ENCODE data around the gene GPC2.

GPC2 gene

DNA sequence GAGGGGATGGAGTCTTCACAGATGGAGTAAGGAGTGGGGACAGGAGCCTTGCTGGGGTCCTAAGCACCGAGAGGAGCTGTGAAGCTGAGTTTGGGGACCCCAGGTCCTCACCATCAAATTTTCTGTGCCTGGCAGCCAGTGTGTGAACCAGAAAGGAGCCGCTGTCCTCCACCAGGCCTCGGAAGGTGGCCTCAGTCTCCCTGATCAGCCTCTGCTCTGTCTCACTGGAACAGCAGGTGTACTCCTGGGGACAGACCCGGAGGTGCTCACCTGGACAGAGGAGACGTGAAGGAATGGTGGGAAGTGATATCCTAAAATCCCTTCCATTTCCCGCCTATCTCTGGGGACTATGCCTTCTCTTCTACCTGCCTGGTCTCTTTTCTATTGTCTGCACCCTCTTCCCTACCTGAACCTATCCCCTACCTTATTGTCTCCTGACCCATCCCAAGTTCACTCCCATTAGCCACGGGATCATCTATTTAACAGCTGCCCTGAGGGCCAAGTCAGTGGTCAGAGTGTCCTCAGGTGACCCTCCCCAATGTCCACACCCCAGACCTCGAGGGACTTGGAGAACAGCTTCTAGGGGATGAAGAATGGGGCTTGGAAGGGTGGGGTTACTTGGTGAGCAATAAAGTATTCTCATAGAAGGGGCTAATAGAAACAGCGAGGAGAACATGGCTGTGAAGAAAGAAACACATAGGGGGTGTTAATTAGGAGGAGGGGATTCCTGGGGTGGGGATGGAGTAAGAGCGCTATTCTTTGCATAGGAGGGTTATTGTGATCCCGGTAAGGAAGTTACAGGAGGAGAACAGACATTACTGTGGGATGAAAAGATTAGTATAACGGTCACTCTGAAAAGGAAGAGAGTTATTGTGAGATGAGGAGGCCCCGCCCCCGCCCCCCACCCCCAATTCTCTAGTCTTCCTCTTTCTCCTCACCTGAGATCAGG is 811 bp downstream of the GPC2 start:
- no peaks in the 10 kb centered on the region for H3K27me3 ChIP-seq (ENCODE audit: control insufficient read depth, low read length)
- peaks cover 4% of the 10 kb centered on the region; the same call in 1 of the 2 replicates for H4K20me1 ChIP-seq (ENCODE audit: control insufficient read depth, insufficient read depth, low read depth, low read length)
- TF ChIP-seq CTCF (IDR thresholded peaks at IDR 0.05; ENCODE audit: low read depth, low read length, poor library complexity, severe bottlenecking) (no peak), EZH2phosphoT487 (IDR thresholded peaks at IDR 0.05; ENCODE audit: borderline replicate concordance, low read length) (no peak)
- H3K9me2 ChIP-seq (replicated peaks; ENCODE audit: control insufficient read depth, low read length): no peaks in the 10 kb centered on the region
- H3K79me2 ChIP-seq (ENCODE audit: control insufficient read depth, low read length): peaks cover 23% of the 10 kb centered on the region
- H3K27ac ChIP-seq (ENCODE audit: low read depth, low read length): peak overlapping the region; percentile 33; the same call in 1 of the 2 replicates
- peak overlapping the region; percentile 88 for H3K4me3 ChIP-seq (ENCODE audit: low read length)
- peak overlapping the region; percentile 84 for H3K4me2 ChIP-seq (ENCODE audit: low read length)
- H3K9me3 ChIP-seq (ENCODE audit: control insufficient read depth, insufficient read depth, low read length): peaks cover 5% of the 10 kb centered on the region
- peaks cover 30% of the 10 kb centered on the region for H3F3A ChIP-seq (ENCODE audit: control insufficient read depth, insufficient read depth)
- H3K4me1 ChIP-seq (ENCODE audit: control insufficient read depth, low read length): peaks cover 74% of the 10 kb centered on the region
- peaks cover 26% of the 10 kb centered on the region for H3K36me3 ChIP-seq (ENCODE audit: control insufficient read depth, low read length)

- Histone ChIP-seq H3K9me3 (ENCODE audit: control insufficient read depth, insufficient read depth, low read length) (peaks cover 5% of the 10 kb centered on the region), H3K27ac (ENCODE audit: low read depth, low read length) (no peak overlapping the region), H3K27me3 (ENCODE audit: control insufficient read depth, low read length) (no peaks in the 10 kb centered on the region), H3K4me1 (ENCODE audit: control insufficient read depth, low read length) (peaks cover 74% of the 10 kb centered on the region), H3F3A (ENCODE audit: control insufficient read depth, insufficient read depth) (peaks cover 22% of the 10 kb centered on the region), H3K36me3 (ENCODE audit: control insufficient read depth, low read length) (peaks cover 27% of the 10 kb centered on the region), H4K20me1 (ENCODE audit: control insufficient read depth, insufficient read depth, low read depth, low read length) (peaks cover 4% of the 10 kb centered on the region; the same call in 1 of the 2 replicates), H3K79me2 (ENCODE audit: control insufficient read depth, low read length) (peaks cover 23% of the 10 kb centered on the region), H3K4me2 (ENCODE audit: low read length) (peak overlapping the region; percentile 20), H3K9me2 (replicated peaks; ENCODE audit: control insufficient read depth, low read length) (no peaks in the 10 kb centered on the region), H3K4me3 (ENCODE audit: low read length) (peak overlapping the region; percentile 10; the same call in 1 of the 2 replicates)
- TF ChIP-seq CTCF (IDR thresholded peaks at IDR 0.05; ENCODE audit: low read depth, low read length, poor library complexity, severe bottlenecking): no peak
- no peak for TF ChIP-seq EZH2phosphoT487 (IDR thresholded peaks at IDR 0.05; ENCODE audit: borderline replicate concordance, low read length)
These were observed 1.8 kb downstream of the GPC2 start for GRCh38 chr7:100175296-100175935.

DNA sequence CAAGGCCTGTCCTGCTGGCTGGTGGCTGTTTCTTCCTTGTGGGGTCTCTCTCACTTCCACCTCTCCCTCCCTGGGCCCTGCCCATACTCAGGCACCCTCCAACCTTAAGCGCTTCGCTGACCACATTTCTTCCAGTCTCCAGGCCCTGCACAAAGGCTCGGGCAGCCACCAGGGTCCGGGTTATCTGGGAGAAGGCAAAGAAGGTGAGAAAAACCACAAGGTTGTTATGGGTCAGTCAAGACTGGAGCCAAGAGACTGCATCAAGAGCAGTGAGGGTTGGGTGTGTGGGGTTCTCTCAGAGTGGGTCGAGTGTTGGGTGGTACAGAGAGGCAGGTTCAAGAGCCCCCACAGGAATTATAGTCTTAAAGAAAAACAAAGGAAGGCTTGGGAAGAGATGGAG is 2.6 kb downstream of the GPC2 start:
- Histone ChIP-seq H3K27me3 (ENCODE audit: control insufficient read depth, low read length) (no peaks in the 10 kb centered on the region), H3K79me2 (ENCODE audit: control insufficient read depth, low read length) (peaks cover 23% of the 10 kb centered on the region), H3K27ac (ENCODE audit: low read depth, low read length) (no peak overlapping the region), H3K9me3 (ENCODE audit: control insufficient read depth, insufficient read depth, low read length) (peaks cover 5% of the 10 kb centered on the region), H4K20me1 (ENCODE audit: control insufficient read depth, insufficient read depth, low read depth, low read length) (peaks cover 4% of the 10 kb centered on the region; the same call in 1 of the 2 replicates), H3F3A (ENCODE audit: control insufficient read depth, insufficient read depth) (peaks cover 23% of the 10 kb centered on the region), H3K36me3 (ENCODE audit: control insufficient read depth, low read length) (peaks cover 36% of the 10 kb centered on the region), H3K4me3 (ENCODE audit: low read length) (no peak overlapping the region), H3K4me1 (ENCODE audit: control insufficient read depth, low read length) (peaks cover 74% of the 10 kb centered on the region), H3K9me2 (replicated peaks; ENCODE audit: control insufficient read depth, low read length) (no peaks in the 10 kb centered on the region), H3K4me2 (ENCODE audit: low read length) (peak overlapping the region; percentile 20; the same call in 1 of the 2 replicates)
- no peak for TF ChIP-seq CTCF (IDR thresholded peaks at IDR 0.05; ENCODE audit: low read depth, low read length, poor library complexity, severe bottlenecking)
- TF ChIP-seq EZH2phosphoT487 (IDR thresholded peaks at IDR 0.05; ENCODE audit: borderline replicate concordance, low read length): no peak

Data from DOHH2 (cell line).